IPS-20b (cell line): Measurements from ENCODE around the gene AHNAK2.
"Not testable (repeated sequence)": the region's sequence is repeated elsewhere in the genome, so short reads cannot be mapped to it uniquely, and the experiment has no call there.

Source experiments
- H3K27ac ChIP-seq: one replicate; pipeline ENCODE4 v1.5.1; 2013; ENCODE audit warnings: low read length
- H3K27me3 ChIP-seq: 2 replicates; pipeline ENCODE4 v1.6.1; 2013; ENCODE audit warnings: mild to moderate bottlenecking, low read length, inconsistent platforms; ENCODE audit not compliant: insufficient read depth
- H3K36me3 ChIP-seq: 2 replicates; pipeline ENCODE4 v1.6.1; 2013; ENCODE audit warnings: low read depth, mild to moderate bottlenecking, inconsistent platforms, low read length, moderate library complexity; ENCODE audit not compliant: insufficient read depth
- H3K4me1 ChIP-seq: 2 replicates; pipeline ENCODE4 v1.6.1; 2013; ENCODE audit warnings: mild to moderate bottlenecking, control low read depth, inconsistent platforms, low read length, moderate library complexity; ENCODE audit not compliant: insufficient read depth
- H3K4me3 ChIP-seq: 2 replicates; pipeline ENCODE4 v1.5.1; 2013; ENCODE audit warnings: mild to moderate bottlenecking, low read length, inconsistent platforms
- H3K9ac ChIP-seq: 2 replicates; pipeline ENCODE4 v1.6.1; 2013; ENCODE audit warnings: low read depth, mild to moderate bottlenecking, inconsistent platforms, low read length, moderate library complexity
- H3K9me3 ChIP-seq: 2 replicates; pipeline ENCODE4 v1.6.1; 2013; ENCODE audit warnings: mild to moderate bottlenecking, low read depth, low read length, inconsistent platforms; ENCODE audit not compliant: insufficient read depth

The AHNAK2 gene

DNA sequence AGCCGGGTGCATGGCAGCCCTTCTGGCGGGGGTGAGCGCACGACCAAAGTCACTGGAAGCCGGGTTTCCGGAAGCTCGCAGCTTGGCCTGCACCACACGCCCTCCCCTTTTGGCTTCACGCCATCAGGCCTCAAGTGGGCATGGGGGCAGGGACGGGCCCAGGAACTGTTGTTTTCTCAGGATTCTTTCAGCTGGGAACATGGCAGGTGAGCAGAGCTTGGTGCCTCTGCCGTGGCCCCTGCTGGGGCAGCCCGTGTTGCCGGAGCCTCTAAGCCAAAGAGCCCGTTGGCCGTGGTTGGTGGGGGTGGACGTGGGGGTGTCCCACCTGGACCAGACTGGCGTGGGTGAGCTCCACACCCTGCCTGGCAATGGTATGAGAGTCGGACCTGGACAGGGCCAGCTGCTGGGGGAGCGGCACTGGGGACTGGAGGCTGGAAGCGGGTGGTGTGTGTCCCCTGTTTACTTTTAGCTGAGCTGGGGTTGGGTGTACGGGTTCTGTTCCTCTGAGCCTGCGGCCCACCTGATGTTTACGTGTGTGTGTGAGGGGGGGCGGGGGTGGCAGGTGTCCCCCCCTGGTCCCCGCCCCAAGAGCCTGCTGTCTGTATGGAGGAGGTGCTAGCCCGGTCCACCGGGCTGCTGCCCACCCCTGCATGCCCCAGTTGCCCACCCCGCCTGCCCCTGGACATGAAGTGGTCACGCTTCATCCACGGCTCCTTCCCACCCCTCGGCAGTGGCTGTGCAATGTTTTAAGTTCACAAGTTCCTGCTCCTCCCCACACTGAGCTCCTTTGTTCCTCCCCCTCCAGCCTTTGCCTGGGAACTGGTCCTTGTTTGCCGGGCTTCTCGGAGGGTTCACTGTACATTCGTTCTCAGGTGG is 82.2 kb downstream of the AHNAK2 start:
- H3K27ac ChIP-seq: no peak overlapping the region
- no peak overlapping the region for H3K9ac ChIP-seq
- H3K4me3 ChIP-seq: no peak overlapping the region
- H3K9me3 ChIP-seq: no peaks in the 10 kb centered on the region
- H3K36me3 ChIP-seq: no peaks in the 10 kb centered on the region
- H3K4me1 ChIP-seq: no peaks in the 10 kb centered on the region
- no peaks in the 10 kb centered on the region; the same call in 1 of the 2 replicates for H3K27me3 ChIP-seq

DNA sequence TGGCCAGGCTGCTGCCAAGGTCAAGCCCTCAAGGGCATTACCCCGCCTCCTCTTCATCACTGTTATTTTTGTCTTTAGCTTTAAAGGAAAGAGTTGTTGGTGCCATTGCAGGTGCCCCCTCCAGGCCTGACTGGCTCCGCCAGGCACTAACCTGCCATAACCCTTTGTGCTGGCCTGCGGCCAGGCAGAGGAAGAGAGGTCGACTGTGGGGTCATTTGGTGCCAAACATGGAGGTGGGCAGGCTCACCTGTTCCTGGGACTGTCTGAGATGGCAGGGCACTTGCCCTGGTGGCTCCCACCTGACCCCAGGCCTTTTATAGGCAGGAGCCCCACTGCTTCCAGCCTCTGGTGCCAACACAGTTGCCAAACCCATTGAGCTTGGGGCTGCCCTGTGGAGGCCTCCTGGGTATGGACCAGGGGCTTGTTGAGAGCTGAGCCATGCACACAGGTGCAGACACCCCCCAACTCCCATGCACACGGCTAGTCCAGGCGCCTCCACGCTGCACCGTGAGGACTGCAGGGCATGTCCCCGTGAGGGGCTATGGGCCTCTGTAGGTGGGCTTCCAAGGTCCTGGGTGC is 82.9 kb downstream of the AHNAK2 start:
- Histone ChIP-seq H3K4me1 (no peaks in the 10 kb centered on the region), H3K36me3 (no peaks in the 10 kb centered on the region), H3K9me3 (no peaks in the 10 kb centered on the region), H3K27ac (no peak overlapping the region), H3K9ac (no peak overlapping the region), H3K27me3 (no peaks in the 10 kb centered on the region; the same call in 1 of the 2 replicates), H3K4me3 (no peak overlapping the region)

DNA sequence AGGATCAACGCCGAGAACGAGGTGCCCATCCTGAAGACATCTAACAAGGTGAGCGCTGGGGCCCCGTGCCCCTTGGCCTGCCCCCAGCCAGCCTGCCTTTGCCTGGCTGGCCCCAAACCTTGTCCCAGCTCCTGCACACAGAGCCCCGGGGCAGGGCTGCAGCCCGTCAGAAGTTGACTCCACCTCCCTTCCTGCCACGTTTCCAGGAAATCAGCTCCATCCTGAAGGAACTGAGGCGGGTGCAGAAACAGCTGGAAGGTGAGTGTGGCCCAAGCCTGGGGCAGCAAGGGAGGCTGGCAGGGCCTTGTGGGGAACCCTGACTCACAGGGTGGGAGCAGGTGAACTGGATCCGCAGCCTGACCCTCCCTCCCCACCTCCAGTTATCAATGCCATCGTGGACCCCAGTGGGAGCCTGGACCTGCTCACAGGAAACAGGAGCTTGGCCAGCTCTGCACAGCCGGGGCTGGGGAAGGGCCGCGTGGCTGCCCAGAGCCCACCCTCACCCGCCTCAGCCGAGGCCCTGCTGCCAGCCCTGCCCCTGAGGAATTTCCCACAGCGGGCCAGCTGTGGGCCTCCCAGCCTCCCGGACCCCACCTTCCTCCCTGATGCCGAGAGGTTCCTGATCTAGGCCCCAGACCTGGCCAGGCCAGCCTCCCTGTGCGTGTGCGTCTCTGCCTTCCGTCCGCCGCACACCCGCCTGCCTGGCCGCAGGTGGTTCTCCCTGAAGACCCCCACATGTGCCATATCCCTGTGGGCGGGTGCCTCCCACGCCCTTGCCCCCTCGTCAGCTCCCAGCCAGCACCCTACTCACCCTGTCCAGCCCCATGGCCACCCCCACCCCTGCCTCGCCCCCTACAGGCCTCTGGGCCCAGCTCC is 83.6 kb downstream of the AHNAK2 start:
- Histone ChIP-seq H3K36me3 (no peaks in the 10 kb centered on the region), H3K4me3 (no peak overlapping the region), H3K27ac (no peak overlapping the region), H3K4me1 (no peaks in the 10 kb centered on the region), H3K9me3 (no peaks in the 10 kb centered on the region), H3K27me3 (no peaks in the 10 kb centered on the region), H3K9ac (no peak overlapping the region)

DNA sequence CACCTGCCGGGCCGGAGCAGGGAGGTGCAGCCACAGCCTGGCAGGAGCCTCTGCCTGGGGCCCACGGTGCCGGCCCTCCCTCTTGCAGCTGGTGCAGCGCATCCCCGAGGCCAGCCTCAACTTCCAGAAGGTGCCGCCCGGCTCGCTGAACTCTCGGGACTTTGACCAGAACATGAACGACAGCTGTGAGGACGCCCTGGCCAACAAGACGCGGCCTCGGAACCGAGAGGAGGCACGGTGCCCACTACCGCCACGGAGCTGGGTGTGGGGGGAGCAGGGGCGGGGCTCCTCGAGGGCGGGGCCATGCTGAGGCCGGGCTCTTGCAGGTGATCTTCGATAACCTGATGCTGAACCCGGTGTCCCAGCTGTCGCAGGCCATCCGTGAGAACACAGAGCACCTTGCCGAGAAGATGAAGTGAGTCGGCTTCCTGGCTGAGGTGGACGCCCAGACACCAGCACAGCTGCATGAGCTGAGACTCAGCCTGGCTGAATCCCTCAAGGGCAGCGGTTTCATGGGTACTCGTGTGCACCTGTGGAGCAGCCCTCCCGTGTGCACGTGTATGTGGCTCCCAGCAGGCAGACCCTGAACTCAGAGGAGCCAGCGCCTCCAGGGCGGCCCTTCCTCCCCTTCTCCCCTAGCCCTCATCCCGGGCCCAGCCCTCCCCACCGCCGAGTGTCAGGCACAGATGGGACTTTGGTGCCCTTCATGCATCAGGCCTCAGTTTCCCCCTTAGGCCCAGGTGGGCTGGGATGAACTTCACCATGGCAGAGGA is 84.6 kb downstream of the AHNAK2 start:
- Histone ChIP-seq H3K4me1 (no peaks in the 10 kb centered on the region), H3K9ac (no peak overlapping the region), H3K4me3 (no peak overlapping the region), H3K27ac (no peak overlapping the region), H3K9me3 (no peaks in the 10 kb centered on the region), H3K36me3 (no peaks in the 10 kb centered on the region), H3K27me3 (no peaks in the 10 kb centered on the region)

DNA sequence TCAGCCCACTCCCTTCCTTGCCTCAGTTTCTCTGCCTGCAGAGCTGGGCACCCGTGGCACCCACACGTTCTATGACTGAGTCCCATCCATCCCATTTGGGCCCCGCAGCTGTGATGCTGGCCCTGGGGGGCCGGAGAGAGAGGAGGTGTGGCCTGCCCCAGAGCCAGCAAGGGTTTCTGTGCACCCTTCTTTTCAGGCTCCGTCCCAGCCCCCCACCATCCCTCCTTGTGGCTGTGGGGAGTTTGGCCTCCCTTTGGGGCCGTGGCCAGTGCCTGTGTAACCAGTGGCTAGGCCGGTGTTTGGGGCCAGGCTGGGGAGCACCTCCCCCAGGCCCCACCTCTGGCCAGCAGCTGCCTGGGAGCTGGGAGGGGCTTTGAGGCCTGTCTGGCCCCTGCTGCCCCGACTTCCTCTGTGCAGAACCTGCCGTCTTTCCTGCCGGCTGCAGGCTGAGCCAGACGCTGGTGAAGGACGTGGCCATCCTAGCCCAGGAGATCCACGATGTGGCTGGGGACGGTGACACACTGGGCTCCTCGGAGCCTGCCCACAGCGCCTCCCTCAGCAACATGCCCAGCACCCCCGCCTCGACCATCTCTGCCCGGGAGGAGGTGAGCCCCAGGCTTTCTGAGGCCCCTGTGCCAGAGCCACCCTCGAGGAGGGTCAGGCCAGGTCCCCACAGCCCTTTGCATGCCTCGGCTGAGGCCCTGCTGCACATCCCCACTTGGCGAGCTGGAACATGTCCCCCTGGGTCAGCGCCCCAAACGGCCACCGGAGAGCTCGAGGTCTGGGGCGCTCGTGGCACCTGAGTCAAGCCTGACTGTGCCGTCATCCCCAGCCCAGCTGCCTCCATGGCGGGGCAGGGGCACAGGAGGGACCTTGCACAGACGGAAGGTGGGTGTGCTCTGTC is 85.4 kb downstream of the AHNAK2 start:
- H3K4me3 ChIP-seq: no peak overlapping the region
- no peaks in the 10 kb centered on the region for H3K36me3 ChIP-seq
- no peaks in the 10 kb centered on the region for H3K9me3 ChIP-seq
- no peaks in the 10 kb centered on the region for H3K4me1 ChIP-seq
- no peaks in the 10 kb centered on the region for H3K27me3 ChIP-seq
- H3K27ac ChIP-seq: no peak overlapping the region
- no peak overlapping the region for H3K9ac ChIP-seq

DNA sequence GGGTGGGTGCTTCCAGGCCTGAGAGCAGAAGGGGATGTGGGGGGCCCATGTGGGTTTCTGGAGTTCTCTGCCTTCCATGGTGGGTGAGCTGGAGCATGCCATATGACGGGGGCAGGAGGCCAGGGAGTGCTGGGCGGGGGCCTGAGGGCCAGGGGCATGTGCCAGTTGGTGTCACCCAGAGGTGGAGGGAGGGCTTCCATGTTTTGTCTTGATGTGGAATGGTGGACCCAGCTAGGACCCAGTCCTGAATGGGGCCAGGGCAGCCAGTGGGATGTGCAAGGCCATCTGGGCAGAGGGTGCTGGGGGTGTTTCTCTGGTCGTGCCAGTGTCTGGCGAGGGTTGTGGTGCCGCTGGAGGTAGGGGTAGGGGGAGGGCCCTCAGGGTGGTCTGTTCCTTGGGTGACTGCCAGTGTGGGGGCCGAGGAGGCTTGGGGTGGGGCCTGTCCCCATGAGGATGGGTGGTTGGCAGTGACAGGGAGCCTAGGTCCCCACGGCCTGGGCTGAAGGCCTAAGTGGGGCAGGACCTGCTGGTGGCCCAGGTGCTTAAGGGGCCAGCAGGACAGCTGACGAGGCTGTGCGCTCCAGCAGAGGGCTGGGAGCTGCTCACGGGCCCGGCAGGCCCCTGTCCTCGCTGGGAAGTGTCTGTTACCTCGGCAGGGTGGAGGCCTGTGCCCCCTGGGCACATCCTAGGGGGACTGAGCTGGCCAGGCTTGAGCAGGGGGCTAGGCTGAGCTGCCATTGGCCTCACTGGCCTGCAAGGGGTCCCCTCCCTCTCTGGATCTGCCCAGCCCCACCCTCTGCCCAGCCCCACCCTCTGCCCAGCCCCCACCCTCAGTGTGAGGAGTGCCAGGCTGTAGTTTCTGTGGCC is 86.3 kb downstream of the AHNAK2 start:
- no peaks in the 10 kb centered on the region for H3K36me3 ChIP-seq

DNA sequence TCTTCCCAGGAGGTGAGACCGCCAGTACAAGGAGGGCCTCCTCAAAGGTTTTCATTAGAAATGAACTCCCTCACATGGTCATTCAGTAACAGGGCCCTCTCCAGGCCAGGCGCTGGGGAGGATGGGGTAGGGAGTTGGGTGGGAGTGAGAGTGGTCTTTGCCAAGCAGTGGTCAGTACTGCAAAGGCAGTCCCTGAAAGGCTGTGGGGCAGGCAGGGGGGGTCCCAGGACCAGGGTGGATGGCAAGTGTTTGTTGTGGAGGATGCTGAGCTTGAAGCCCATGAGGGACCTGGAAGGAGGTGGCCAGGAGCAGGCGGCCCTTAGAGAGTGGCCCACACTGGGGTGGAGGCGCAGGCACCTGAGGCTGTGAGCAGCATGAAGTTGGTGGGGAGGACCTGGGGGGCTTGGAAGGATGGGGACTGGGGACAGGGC is 87.0 kb downstream of the AHNAK2 start:
- Histone ChIP-seq H3K4me3 (no peak overlapping the region), H3K4me1 (no peaks in the 10 kb centered on the region), H3K36me3 (no peaks in the 10 kb centered on the region), H3K9ac (no peak overlapping the region), H3K27me3 (no peaks in the 10 kb centered on the region), H3K27ac (no peak overlapping the region), H3K9me3 (no peaks in the 10 kb centered on the region)

More for the DNA sequence above, 86.3 kb downstream of the AHNAK2 start:
- Histone ChIP-seq H3K4me1 (no peaks in the 10 kb centered on the region), H3K4me3 (no peak overlapping the region), H3K9me3 (no peaks in the 10 kb centered on the region), H3K9ac (no peak overlapping the region), H3K27ac (no peak overlapping the region), H3K27me3 (no peaks in the 10 kb centered on the region)

DNA sequence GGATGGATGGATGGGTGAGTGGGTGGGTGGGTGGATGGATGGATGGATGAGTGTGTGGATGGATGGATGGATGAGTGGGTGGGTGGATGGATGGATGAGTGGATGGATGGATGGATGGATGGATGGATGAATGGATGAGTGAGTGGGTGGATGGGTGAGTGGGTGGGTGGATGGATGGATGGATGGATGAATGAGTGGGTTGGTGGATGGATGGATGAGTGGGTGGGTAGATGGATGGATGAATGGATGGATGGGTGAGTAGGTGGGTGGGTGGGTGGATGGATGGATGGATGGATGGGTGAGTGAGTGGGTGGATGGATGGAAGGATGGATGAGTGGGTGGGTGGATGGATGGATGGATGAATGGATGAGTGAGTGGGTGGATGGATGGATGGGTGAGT is 87.9 kb downstream of the AHNAK2 start:
- H3K36me3 ChIP-seq: not testable (repeated sequence)

DNA sequence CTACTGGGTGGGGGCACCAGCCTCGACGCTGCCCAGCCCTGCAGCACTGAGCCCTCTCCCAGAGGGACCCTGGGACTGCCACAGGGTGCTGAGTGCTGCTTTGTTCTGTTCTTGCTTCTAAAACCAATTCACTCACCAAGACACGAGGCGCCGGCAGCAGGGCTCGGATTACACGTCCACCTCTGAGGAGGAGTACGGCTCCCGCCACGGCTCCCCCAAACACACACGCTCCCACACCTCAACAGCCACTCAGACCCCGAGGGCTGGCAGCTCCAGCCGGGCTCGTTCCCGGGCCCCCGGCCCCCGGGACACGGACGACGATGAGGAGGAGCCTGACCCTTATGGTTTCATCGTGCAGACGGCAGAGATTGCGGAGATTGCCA is 88.8 kb downstream of the AHNAK2 start:
- Histone ChIP-seq H3K27ac (no peak overlapping the region), H3K9ac (no peak overlapping the region), H3K27me3 (no peaks in the 10 kb centered on the region), H3K36me3 (no peaks in the 10 kb centered on the region), H3K4me1 (no peaks in the 10 kb centered on the region), H3K9me3 (no peaks in the 10 kb centered on the region), H3K4me3 (no peak overlapping the region)

More for the DNA sequence above, 87.9 kb downstream of the AHNAK2 start:
- H3K9ac ChIP-seq, H3K4me1 ChIP-seq, H3K9me3 ChIP-seq, H3K27ac ChIP-seq, H3K27me3 ChIP-seq, H3K4me3 ChIP-seq: not testable (repeated sequence)
